Upper lobe of left lung (tissue), 6 donors: Measurements from ENCODE around the gene RDH14. TPM values are rescaled to one million over a fixed set of nuclear protein-coding genes. Genes with fewer than 3 reads are reported as not detected.

ENCODE experiments used
- ATAC-seq, 2 donors: fragments of 200-7000 bp; cut with Tn5 transposase; one replicate each; pipeline ENCODE4 v1.9.1; 2022; ENCODE audit warnings: mild to moderate bottlenecking in 2 of 2, moderate library complexity in 2 of 2; ENCODE audit not compliant: low FRiP score in 2 of 2
- DNase-seq, 2 donors: peaks; one replicate each; pipeline ENCODE4 v3.0.0-alpha.2; 2019 to 2020
- H3K27ac ChIP-seq, 4 donors: fragments of 200-600 bp; sonication (generic); one replicate each; pipeline ENCODE4 v1.5.1; 2016 to 2019
- H3K27me3 ChIP-seq, 4 donors: fragments of 200-600 bp; sonication (generic); one replicate each; pipeline ENCODE4 v1.5.1; 2017 to 2019
- H3K36me3 ChIP-seq, 4 donors: fragments of 200-600 bp; sonication (generic); one replicate each; pipeline ENCODE4 v1.5.1; 2016 to 2019
- H3K4me1 ChIP-seq, 4 donors: fragments of 200-600 bp; sonication (generic); one replicate each; pipeline ENCODE4 v1.5.1; 2018 to 2019
- H3K4me3 ChIP-seq, 4 donors: fragments of 200-600 bp; sonication (generic); one replicate each; pipeline ENCODE4 v1.5.1; 2017 to 2019; ENCODE audit warnings: mild to moderate bottlenecking in 2 of 4, moderate library complexity in 1 of 4
- H3K9me3 ChIP-seq, 4 donors: fragments of 200-600 bp; sonication (generic); one replicate each; pipeline ENCODE4 v1.5.1; 2018 to 2019
- CTCF ChIP-seq, 6 experiments: fragments of 450-650 bp in 4 of 6; fragments of 200-600 bp in 2 of 6; sonication (generic) in 2 of 6; IDR thresholded peaks; one replicate each; pipeline ENCODE4 v1.5.1; 2016 to 2019; ENCODE audit warnings: antibody characterized with exemption in 6 of 6
- EP300 ChIP-seq, 4 donors: sonication (generic); formaldehyde crosslinking; IDR thresholded peaks; one replicate each; pipeline ENCODE4 v1.5.1; 2017; ENCODE audit warnings: antibody characterized with exemption in 4 of 4, control low read depth in 2 of 4
- POLR2A ChIP-seq, 4 donors: fragments of 450-650 bp; IDR thresholded peaks; one replicate each; pipeline ENCODE4 v1.5.1; 2016 to 2017; ENCODE audit warnings: antibody characterized with exemption in 4 of 4, mild to moderate bottlenecking in 2 of 4
- POLR2AphosphoS5 ChIP-seq, 2 donors: sonication (generic); formaldehyde crosslinking; IDR thresholded peaks; one replicate each; pipeline ENCODE4 v1.5.1; 2017; ENCODE audit warnings: antibody characterized with exemption in 2 of 2
- WGBS, 2 donors: methylation state at CpG; one replicate each; pipeline ENCODE4 v1.1.5; 2017 to 2018; 5-methylcytosine and 5-hydroxymethylcytosine counted together
- small RNA-seq, 4 donors: library from RNA; depleted of rRNA; stranded (forward); fragments of <200 nt; gene quantifications; one replicate each; pipeline ENCODE3, GENCODE V24; 2016
- total RNA-seq, 6 donors: library from RNA; depleted of rRNA in 4 of 6; stranded (reverse); fragments of >200 nt in 4 of 6; gene quantifications; one replicate each; pipeline versions ENCODE4 v1.1.0 to v1.2.1, GENCODE V29; 2016 to 2021
- donor health status: DM: no; HTN: no; CAD: no; lungs with moderate emphysema.
- donor health status: DM: no; HTN: yes; CAD: no; lungs with severe emphysema.

RDH14 gene
- total RNA-seq, 6 donors from 2014 or later = 16.2 to 35.2 (median 26.8) TPM

DNA sequence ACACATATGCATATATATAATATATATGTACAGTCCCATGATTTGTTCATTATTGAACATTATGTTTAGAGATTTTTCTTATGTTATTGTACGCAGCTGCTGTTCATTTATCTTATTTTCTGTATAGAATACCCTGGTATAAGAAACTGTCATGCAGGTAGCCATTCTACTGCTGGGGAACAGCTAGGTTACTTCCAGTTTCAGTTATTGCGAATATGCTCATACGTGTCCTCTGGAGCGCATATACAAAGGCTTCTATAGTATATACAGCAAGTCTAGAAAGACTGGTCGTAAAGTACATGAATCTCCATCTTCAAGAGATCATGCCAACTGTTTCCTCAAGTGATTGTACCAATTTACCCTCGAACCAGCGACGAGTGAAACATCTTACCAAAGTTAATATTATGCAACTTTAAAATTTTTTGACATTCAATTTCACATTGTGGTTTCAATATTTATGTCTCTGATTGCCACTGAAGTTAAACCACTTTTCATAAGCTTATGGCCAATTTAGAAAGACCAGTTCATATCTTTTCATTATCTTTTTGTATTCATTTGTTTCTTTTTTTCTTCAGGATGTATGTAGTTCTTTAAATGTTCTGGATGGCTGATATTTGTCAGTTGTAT is 53.5 kb downstream of the RDH14 start:
- 72 to 88% methylated on average over 8 of the region's 8 CpGs for WGBS, 2 donors
- Histone ChIP-seq H3K27ac (no peak overlapping the region), H3K4me1 (no peaks in the 10 kb centered on the region), H3K36me3 (no peaks in the 10 kb centered on the region), H3K9me3 (no peaks in the 10 kb centered on the region), H3K27me3 (no peaks in the 10 kb centered on the region), H3K4me3 (no peak overlapping the region)
- DNase-seq = no peak
- ATAC-seq = no peak
- TF ChIP-seq EP300 (IDR thresholded peaks at IDR 0.05) (no peak), POLR2A (IDR thresholded peaks at IDR 0.05) (no peak), CTCF (IDR thresholded peaks at IDR 0.05) (no peak), POLR2AphosphoS5 (IDR thresholded peaks at IDR 0.05) (no peak)

DNA sequence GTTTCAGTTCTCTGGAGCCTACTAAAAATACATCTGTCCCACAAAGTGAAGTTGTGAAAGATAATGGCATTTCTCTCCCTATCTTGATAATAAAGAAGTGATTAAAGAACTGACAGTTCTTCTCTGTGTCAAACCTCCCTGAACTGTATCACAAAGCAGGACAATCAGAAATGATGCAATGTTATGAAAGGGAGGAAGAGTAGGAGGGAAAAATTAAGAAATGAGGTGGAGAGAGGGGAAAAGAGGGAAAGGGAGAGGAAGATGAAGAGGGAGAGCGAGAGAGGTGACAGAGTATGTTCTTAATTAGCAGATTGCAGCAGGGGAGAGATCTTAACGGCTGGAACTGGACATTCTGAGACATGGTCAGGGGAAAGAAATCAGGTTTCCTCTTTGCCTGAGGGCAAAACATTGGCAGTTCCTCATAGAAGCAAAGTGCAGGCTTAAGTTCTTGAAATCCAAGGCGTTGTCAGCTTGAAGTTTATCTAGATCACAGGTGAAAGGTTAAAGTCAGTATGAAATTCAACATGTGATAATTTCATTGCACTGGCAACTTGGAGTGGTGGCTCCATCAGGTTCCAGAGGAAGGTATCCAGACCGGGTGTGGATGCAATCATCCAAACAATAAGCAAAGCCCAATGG is 54.6 kb downstream of the RDH14 start:
- ATAC-seq (no peak), DNase-seq (no peak)
- H3K4me3 ChIP-seq = no peak overlapping the region
- H3K36me3 ChIP-seq = no peaks in the 10 kb centered on the region
- no peak overlapping the region for H3K27ac ChIP-seq
- no peaks in the 10 kb centered on the region for H3K27me3 ChIP-seq
- H3K9me3 ChIP-seq = no peaks in the 10 kb centered on the region
- 59 to 66% methylated on average over 4 of the region's 4 CpGs for WGBS, 2 donors
- no peak for TF ChIP-seq POLR2AphosphoS5 (IDR thresholded peaks at IDR 0.05)
- TF ChIP-seq POLR2A (IDR thresholded peaks at IDR 0.05) = no peak
- TF ChIP-seq EP300 (IDR thresholded peaks at IDR 0.05) = no peak
- no peak for TF ChIP-seq CTCF (IDR thresholded peaks at IDR 0.05)
- no peaks in the 10 kb centered on the region for H3K4me1 ChIP-seq

Small RNAs within 50 kb of the gene (small RNA-seq; reads per million reads assigned to genes)
- 0 reads per million in 4 donors for gene RNU6-1215P

Other genes starting within 250 kb of the RDH14 start
- not detected for gene NT5C1B, start 28.9 kb upstream of the RDH14 start, total RNA-seq